HG03571 (cell line): ENCODE data around the gene KRR1.
"Not testable (repeated sequence)": the region's sequence is repeated elsewhere in the genome, so short reads cannot be mapped to it uniquely, and the experiment has no call there.

Source experiments
- ATAC-seq: cut with Tn5 transposase; IDR thresholded peaks from one replicate; pipeline ENCODE4 v1.9.1; 2021; ENCODE audit not compliant: unreplicated experiment

KRR1 gene

DNA sequence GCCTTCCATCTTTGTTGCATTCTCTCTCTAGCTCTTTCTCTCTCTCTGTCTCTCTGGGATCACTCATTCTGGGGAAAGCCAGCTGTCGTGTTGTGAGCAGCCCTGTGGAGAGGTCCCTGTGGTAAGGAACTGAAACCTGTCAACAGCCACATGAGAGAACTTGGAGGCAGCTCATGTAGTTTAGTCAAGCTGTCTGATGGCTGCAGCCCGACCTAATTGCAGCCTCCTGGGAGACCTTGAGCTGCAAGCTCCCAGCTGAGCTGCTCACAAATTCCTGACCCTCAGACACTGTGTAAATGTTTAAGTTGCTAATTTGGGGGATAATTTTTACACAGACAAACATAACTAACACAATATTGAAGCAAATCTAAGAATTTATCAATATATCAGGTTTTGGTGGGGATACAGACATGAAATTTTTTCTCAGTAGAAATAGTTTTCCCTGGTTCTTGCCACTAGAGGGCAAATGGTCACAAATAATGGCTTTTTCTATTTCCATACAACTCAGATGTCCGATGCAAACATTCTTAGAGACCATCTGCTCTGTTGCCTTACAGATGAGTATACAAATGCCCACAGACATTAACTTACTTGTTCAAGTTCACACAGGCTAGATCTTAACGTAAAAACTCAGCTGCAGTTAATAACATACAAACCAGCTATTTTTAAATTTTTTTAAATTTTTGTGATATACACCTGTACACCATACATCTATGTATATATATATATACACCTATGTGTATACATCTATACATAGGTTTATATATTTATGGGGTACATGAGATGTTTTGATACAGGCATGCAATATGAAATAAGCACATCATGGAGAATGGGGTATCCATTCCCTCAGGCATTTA is 15.5 kb upstream of the KRR1 start:
- ATAC-seq, result peak; percentile 96

DNA sequence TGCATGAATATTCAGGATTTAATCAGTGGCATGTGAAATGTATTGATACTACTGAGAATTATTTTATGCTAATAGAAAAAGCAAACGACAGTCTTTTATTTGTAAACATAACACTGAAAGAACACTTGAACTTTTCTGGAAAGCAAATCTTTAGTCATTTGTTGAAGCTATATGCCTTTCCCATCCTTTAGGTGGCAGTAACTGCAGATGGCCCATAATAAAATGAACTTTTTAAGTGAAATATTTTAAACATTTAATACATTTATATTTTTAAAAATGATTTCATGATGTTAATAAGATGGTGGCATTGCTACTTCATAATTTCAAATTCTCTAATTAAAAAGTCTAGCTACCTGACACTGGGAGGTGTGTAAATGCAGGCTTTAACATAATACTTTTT is 13.9 kb upstream of the KRR1 start:
- ATAC-seq, result no peak

DNA sequence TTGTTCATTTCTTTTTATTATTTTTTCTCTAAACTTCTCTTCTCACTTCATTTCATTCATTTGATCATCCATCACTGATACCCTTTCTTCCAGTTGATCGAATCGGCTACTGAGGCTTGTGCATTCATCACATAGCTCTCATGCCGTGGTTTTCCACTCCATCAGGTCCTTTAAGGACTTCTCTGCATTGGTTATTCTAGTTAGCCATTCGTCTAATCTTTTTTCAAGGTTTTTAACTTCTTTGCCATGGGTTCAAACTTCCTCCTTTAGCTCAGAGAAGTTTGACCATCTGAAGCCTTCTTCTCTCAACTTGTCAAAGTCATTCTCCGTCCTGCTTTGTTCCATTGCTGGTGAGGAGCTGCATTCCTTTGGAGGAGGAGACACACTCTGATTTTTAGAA is 10.7 kb upstream of the KRR1 start:
- ATAC-seq, result not testable (repeated sequence)

DNA sequence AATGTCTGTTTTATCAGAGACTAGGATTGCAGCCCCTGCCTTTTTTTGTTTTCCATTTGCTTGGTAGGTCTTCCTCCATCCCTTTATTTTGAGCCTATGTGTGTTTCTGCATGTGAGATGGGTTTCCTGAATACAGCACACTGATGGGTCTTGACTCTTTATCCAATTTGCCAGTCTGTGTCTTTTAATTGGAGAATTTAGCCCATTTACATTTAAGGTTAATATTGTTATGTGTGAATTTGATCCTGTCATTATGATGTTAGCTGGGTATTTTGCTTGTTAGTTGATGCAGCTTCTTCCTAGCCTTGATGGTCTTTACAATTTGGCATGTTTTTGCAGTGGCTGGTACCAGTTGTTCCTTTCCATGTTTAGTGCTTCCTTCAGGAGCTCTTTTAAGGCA is 9.8 kb upstream of the KRR1 start:
- ATAC-seq, result not testable (repeated sequence)

DNA sequence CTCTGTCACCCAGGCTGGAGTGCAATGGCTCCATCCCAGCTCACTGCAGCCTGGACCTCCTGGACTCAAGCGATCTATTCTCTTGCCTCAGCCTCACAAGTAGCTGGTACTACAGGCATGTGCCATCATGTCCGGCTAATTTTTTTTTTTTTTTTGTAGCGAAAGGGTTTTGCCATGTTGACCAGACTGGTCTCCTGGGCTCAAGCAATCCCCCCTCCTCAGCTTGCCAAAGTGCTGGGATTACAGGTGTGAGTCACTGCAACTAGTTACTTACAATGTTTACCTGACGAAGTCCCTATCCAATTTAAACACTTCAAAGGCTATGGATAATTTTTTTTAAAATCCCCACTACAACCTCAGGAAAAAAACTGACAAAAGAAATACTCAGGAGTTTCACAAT is 1.8 kb downstream of the KRR1 start:
- no peak for ATAC-seq

DNA sequence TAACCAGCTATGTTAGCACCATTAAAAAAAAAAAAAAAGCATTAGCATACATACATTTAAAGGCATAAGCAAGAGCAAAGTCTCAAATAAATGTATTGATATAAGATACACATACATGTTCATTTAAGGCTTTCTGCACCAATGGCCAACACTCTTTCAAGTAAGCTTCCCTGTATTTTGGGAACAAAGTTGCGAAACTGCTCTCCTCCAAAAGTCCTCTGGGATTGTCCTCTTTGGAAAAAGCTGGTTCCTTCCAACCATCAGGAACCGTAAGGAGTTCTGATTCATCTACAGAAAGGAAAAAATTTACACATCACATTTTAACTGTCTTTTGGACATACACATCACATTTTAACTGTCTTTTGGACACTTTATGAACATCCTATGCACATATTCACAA is 3.2 kb downstream of the KRR1 start:
- no peak for ATAC-seq

DNA sequence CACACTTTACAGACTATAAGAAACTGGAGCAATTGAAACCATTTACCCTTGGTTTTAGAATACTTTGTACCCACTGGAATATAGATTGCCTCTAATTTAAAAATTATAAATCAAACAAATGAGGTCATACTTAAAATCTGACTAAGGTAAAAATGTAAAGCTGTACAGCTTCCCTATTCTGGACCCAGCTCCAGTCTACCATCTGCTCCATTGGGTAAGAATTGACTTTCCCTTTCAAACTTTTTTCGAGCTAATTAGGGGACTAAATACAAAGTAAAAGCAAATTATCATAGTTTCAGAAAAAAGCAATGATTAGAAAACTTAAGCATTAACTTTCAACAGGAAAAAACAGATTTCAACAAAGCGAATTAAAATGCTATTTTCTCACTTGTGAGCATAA is 4.3 kb downstream of the KRR1 start:
- ATAC-seq, result no peak

DNA sequence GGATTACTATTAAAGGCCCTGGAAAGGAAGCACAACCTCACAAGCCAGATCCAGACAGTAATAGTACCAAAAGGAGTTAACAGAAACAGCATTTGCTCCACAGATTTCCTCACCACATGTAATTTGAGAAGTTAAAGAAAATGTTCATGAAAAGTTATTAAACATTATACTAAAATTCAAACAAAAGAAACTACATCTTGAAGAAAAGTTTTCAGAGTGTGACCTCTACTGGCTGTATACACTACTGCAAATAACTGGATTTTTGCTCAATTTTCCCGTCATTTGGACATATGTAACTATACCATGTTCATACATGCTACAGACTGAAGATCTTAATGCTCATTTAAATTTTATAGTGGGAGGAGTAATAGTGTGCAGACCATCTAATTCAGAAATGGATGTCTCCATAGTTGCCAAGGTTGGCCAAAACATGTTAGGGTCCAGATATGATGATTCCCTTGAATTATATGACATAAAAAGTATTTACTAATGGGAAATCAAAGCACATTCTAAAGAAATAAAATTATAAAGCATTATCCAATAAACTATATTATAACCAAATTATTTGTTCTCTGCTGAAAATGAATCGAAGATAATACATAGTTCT is 5.6 kb downstream of the KRR1 start:
- ATAC-seq, result no peak

DNA sequence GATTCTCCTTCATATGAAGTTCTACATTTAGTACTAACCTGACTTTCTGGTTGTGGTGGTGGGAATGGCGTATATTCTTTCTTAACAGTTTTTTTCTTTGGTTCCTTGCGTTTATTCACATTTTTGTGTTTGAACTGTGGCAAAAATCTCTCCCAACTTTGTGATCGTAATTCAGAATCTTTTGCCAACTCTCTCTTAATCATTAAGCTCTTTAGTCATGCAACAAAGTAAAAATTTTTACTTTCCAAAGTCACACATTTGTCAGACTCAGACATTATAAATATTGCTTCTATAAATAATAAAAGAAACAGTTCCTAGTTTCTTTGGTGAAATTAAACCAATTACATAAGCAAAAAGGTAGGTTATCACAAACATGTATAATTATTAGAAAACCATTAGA is 7.5 kb downstream of the KRR1 start:
- no peak for ATAC-seq

DNA sequence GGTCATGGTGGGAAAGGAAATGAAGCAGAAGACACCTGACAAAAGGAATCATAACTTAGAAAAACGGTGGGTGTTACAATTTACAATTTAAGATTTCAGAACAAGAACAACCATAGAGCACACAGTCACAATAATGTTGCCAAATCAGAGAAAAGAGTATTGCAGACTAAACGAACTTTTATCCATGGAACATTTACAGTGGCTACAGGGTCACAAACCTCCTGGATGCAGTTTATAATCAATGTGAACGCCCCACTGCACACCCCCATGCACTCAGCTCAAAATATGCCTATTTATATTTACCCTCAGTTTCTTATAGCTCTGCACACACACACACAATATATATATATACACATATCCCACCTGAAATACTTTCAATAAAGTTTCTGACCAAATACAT is 8.0 kb downstream of the KRR1 start:
- ATAC-seq, result no peak

DNA sequence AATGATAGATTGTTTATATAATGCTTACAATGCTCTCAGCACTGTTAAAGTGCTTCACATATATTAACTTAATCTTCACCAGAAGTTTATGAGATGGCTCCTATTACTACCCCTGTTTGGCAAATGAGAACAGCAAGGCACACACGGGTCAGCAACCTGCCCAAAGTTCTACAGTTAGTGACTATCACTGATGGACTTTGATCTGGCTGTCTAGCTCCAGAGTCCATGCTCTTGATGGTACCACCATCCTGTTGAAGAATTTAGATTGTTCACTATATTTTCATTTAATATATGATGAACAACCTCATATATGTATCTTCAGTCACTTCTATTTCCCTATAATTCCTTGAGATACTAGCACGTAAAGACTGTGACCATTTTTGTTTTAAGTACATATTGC is 20.2 kb downstream of the KRR1 start:
- ATAC-seq, result no peak

DNA sequence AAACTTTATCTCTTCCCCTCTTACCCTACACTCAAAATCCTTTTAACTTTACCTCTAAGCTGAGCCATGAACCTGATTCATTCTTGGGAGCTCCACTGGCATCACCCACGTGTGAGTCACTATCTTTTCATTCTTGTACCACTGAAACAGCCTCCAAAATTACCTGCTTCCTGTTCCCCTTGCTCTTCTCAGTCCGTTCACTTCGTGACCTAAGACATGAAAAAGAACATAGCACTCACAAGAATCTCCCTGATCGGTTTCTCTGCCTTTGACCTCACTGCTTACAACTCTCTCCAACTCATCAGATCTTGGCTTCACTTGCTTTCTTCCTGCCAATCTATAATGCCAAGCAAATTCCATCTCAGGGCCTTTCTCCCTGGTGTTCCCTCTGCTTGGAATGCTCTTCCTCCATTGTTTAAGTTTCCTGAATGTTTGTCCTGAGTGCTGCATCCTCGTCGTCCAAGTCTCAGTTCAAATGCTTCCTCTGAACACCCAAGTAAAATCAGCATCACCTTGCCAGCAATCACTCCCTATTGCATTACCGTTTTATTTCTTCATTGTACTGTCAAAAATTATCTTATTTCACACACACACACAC is 21.7 kb downstream of the KRR1 start:
- no peak for ATAC-seq

DNA sequence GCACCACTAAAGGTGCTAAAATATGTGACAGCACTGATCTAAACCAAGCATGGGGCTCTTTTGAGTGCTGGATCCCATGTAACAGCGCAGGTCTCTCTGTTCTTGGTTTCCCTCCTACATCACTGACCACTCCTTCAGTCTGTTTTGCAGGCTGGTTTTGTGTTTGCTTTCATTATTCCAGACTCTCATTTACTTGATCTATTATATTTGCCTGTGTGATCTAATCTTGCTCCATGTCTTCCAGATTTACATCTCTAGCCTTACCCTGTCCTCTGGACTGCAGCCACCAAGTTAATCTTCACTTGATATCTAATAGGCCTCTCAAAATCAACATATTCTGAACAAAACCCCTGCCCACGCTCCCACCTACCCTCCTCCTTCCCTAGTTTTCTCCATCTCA is 22.2 kb downstream of the KRR1 start:
- ATAC-seq, result no peak

DNA sequence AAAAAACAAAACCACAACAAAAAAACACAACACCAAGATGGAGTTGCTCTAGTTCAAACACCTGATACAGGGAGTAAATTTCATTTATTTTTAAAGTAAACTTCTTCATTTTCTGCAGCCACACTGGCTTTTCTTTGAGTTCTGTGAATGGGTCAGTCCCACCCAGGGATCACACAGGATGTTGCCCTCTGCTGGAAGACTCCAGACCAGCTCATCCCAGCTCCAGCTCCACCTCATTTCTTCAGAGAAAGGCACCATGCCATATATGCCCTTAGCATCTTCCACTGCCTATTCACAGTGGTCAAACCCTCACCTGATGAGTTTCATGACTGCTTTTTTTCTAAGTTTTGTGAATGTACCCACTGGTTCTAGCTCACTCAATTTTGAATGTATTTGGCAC is 22.9 kb downstream of the KRR1 start:
- no peak for ATAC-seq

DNA sequence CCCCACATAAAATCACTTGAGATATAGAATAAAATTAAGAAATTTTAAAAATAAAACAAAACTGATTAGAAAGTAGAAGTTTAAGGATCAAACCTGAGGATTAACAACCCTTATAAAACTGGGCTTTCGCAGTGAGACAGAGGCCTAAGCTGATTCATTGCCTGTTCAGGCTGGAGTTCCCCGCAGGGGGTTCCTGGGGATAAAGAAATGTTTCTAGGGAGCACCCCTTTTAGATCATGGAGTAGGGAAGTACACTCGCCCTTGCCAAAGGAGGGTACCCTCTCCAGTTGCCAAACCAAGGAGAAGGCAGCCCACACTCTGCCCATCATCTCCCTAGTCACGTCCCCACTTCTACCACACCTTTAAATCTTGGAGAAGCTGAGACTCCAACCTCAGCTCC is 24.1 kb downstream of the KRR1 start:
- ATAC-seq, result no peak

DNA sequence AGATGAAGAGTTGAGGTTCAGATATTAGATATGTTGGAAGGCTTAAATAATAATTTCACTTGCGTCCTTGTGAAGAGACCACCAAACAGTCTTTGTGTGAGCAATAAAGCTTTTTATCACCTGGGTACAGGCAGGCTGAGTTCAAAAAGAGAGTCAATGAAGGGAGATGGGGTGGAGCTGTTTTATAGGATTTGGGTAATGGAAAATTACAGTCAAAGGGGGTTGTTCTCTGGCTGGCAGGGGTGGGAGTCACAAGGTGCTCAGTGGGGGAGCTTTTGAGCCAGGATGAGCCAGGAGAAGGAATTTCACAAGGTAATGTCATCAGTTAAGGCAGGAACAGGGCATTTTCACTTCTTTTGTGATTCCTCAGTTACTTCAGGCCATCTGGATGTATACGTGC is 27.0 kb downstream of the KRR1 start:
- ATAC-seq, result not testable (repeated sequence)

DNA sequence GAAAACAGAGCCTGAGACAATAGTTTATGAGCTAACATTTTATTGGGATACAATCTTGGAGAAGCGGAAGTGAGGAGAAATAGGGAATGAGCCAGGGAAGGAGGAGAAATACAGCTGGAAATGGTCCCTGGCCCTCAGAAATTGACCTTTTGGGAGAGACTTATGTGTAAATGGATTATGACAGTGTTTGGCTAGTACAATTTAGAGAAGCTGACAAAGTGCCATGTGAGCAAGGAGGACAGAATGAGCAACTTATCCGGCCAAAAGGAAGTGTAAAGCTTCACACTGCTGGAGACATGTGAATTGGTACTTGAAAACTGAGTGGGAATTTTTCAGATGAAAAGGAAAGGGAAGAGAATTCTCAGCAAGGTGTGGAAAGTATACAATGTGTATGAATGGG is 28.0 kb downstream of the KRR1 start:
- ATAC-seq, result no peak

DNA sequence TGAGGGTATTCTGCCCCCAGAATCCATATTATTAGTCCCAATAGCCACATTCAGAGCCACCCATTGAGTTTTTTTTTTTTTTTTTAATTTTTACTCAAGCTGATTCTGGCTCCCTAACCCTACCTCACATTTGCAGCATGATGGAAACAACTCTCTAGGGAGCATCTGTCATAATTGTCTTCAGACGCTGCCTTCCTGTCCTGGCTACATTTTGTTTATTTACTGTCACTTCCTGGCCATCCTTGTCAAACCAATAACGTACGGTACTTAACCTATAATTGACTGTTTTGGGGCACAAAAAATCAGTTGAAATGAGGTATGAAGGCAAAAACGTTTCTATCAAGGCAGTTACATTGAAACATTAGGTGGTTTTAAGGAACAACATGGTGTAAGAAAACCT is 28.8 kb downstream of the KRR1 start:
- ATAC-seq, result no peak

DNA sequence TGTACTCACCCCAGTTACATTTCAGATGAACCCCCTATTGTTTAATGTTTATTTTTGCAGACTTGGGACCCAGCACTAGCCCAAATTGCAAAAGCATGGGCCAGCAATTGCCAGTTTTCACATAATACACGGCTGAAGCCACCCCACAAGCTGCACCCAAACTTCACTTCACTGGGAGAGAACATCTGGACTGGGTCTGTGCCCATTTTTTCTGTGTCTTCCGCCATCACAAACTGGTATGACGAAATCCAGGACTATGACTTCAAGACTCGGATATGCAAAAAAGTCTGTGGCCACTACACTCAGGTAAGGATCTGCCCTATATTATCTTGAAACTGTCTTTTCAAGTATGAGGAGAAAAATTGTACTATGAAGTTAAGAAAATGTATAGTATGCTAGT is 29.6 kb downstream of the KRR1 start:
- no peak for ATAC-seq

DNA sequence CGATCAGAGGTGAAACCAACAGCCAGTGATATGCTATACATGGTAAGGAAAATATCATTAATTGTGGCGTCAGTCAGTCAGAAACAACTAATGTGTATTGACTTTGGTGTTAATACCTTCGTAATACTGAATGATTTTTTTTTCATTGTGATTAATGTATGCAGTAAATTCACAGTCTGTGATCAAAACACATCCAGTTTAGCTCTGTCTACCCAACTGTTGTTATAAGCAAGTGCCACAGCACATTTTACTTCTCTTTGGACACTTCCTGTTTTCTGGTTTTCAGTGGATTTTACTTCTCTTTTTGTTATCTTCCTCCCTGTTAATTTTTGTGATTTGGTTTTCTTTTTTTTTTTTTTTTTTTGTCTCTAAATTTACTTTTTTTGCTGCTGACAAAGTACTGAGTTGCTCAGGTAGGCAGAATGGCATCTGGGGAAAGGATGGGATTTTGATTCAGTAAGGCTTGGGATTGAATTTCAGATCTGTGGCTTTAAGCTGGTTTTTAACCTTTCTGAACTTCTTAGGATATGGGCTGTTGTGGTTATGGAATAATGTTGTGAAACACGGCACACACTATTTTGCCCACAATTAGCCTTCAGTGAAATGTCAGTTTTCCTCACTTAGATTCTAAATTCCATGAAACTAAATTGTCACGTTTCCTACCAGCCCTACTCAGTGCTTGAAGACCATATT is 30.2 kb downstream of the KRR1 start:
- peak; percentile 20 for ATAC-seq

DNA sequence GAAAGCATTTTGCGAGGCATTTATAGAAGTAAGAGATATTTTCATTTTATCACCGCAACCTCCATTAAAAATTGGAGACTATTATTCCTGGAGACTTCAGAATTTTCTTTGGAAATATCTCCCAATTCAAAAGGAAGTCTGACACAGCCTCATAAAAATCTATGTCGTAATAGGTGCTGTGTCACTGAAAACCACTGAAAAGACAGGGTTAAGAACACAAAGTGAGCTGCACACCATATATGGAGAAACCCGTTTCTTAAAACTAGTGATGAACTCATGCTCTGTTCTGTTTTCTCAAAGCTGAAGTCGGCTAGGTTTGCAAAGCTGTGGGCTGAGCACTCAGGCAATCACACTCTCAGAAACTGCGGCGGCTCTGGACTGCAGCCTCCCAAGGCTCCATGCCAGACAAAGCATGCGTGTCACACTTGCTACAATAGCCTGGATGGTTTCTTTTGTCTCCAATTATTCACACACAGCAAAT is 30.9 kb downstream of the KRR1 start, which contains the start of gene GLIPR1:
TSS of gene GLIPR1 (plus strand) at position 287 of the 481 bp plus-strand sequence. CDS start at position 413, 126 bp downstream.
- peak; percentile 93 for ATAC-seq
